IMR-90 (cell line): ENCODE measurements around the gene GTPBP3. TPM values are rescaled to one million over a fixed set of nuclear protein-coding genes. Genes with fewer than 3 reads are reported as not detected.

Experiments used
- ATAC-seq: fragments of 200-7000 bp; cut with Tn5 transposase; 2 replicates; pipeline ENCODE4 v1.9.1; 2020; ENCODE audit warnings: low read depth, mild to moderate bottlenecking, moderate library complexity
- BruUV-seq: library from RNA; stranded (reverse); fragments of 400-500 nt; replicated peaks from 2 replicates; lab custom pipeline; 2021; lab: Mats Ljungman, UMichigan
- CTCF ChIA-PET: fragments of 300-600 bp; formaldehyde crosslinking; extraction: SDS; loops from one replicate; lab custom pipeline; 2021; ENCODE audit warnings: antibody characterized with exemption; lab: Yijun Ruan, JAX
- POLR2A ChIA-PET: fragments of 300-600 bp; sonication (Branson Sonifier 250); formaldehyde crosslinking; loops from one replicate; lab custom pipeline; 2022; ENCODE audit warnings: antibody characterized with exemption; ENCODE audit not compliant: unreplicated experiment; lab: Charles Lee
- DNase-seq: peaks from one replicate; pipeline ENCODE4 v3.0.0; 2013
- H2AFZ ChIP-seq: replicated peaks from 2 replicates; pipeline ENCODE3; 2013; ENCODE audit warnings: low read length, mild to moderate bottlenecking; ENCODE audit not compliant: poor library complexity
- H2AK5ac ChIP-seq: 2 replicates; pipeline ENCODE4 v1.6.1; 2013; ENCODE audit warnings: low read depth, low read length, inconsistent platforms
- H2AK9ac ChIP-seq: replicated peaks from 2 replicates; pipeline ENCODE3; 2013; ENCODE audit warnings: mild to moderate bottlenecking, low read depth, low read length, moderate library complexity; ENCODE audit not compliant: poor library complexity
- H2BK120ac ChIP-seq: 2 replicates; pipeline ENCODE4 v1.6.1; 2013; ENCODE audit warnings: low read depth, low read length, inconsistent platforms
- H2BK15ac ChIP-seq: 3 replicates; pipeline ENCODE4 v1.6.1; 2013; ENCODE audit warnings: low read depth, low read length, inconsistent platforms
- H2BK20ac ChIP-seq: 2 replicates; pipeline ENCODE4 v1.6.1; 2013; ENCODE audit warnings: low read depth, mild to moderate bottlenecking, inconsistent platforms, low read length, moderate library complexity
- H2BK5ac ChIP-seq: 2 replicates; pipeline ENCODE4 v1.6.1; 2013; ENCODE audit warnings: mild to moderate bottlenecking, low read depth, low read length, inconsistent platforms; ENCODE audit not compliant: poor library complexity, severe bottlenecking
- H3K14ac ChIP-seq: replicated peaks from 2 replicates; pipeline ENCODE4 v1.6.1; 2013; ENCODE audit warnings: low read depth, low read length, inconsistent platforms
- H3K18ac ChIP-seq: 2 replicates; pipeline ENCODE4 v1.6.1; 2013; ENCODE audit warnings: low read depth, low read length, control low read depth
- H3K23ac ChIP-seq: 2 replicates; pipeline ENCODE4 v1.6.1; 2013; ENCODE audit warnings: low read depth, low read length, inconsistent platforms
- H3K27ac ChIP-seq: 2 replicates; pipeline ENCODE4 v1.5.1; 2013; ENCODE audit warnings: mild to moderate bottlenecking, control low read depth, low read length; ENCODE audit not compliant: insufficient read depth
- H3K27me3 ChIP-seq: 2 replicates; pipeline ENCODE4 v1.6.1; 2013; ENCODE audit warnings: low read length; ENCODE audit not compliant: control insufficient read depth, insufficient read depth
- H3K36me3 ChIP-seq: 2 replicates; pipeline ENCODE4 v1.6.1; 2013; ENCODE audit warnings: low read length, mixed read lengths; ENCODE audit not compliant: control insufficient read depth, insufficient read depth
- H3K4ac ChIP-seq: 2 replicates; pipeline ENCODE4 v1.6.1; 2013; ENCODE audit warnings: low read depth, low read length, inconsistent platforms
- H3K4me1 ChIP-seq: 2 replicates; pipeline ENCODE4 v1.6.1; 2013; ENCODE audit warnings: low read length, mixed read lengths; ENCODE audit not compliant: control insufficient read depth, insufficient read depth
- H3K4me2 ChIP-seq: 2 replicates; pipeline ENCODE4 v1.6.1; 2013; ENCODE audit warnings: low read depth, mild to moderate bottlenecking, control low read depth, low read length, moderate library complexity
- H3K4me3 ChIP-seq: 2 replicates; pipeline ENCODE4 v1.5.1; 2013; ENCODE audit warnings: low read depth, mild to moderate bottlenecking, control low read depth, low read length, moderate library complexity; ENCODE audit not compliant: insufficient read depth
- H3K56ac ChIP-seq: 2 replicates; pipeline ENCODE4 v1.6.1; 2013; ENCODE audit warnings: low read length, inconsistent platforms; ENCODE audit not compliant: insufficient read depth; ENCODE audit errors: extremely low read depth
- H3K79me1 ChIP-seq, 2 experiments: 2 replicates each; pipeline ENCODE4 v1.6.1; 2013; ENCODE audit warnings: low read length in 2 of 2, inconsistent platforms in 1 of 2, low read depth in 1 of 2
- H3K9ac ChIP-seq: 2 replicates; pipeline ENCODE4 v1.6.1; 2013; ENCODE audit warnings: low read depth, low read length, control low read depth
- H3K9me1 ChIP-seq: 2 replicates; pipeline ENCODE4 v1.6.1; 2013; ENCODE audit warnings: low read length, inconsistent platforms; ENCODE audit not compliant: insufficient read depth
- H3K9me3 ChIP-seq: 2 replicates; pipeline ENCODE4 v1.6.1; 2013; ENCODE audit warnings: low read length; ENCODE audit not compliant: control insufficient read depth, insufficient read depth
- H4K20me1 ChIP-seq: 2 replicates; pipeline ENCODE4 v1.6.1; 2013; ENCODE audit warnings: low read length, inconsistent platforms; ENCODE audit not compliant: insufficient read depth
- H4K5ac ChIP-seq: 2 replicates; pipeline ENCODE4 v1.6.1; 2013; ENCODE audit warnings: mild to moderate bottlenecking, low read depth, low read length, control low read depth
- H4K8ac ChIP-seq, 2 experiments: 2 replicates each; pipeline ENCODE4 v1.6.1; 2013; ENCODE audit warnings: low read depth in 2 of 2, low read length in 2 of 2, control low read depth in 1 of 2, inconsistent platforms in 1 of 2
- H4K91ac ChIP-seq: 2 replicates; pipeline ENCODE4 v1.6.1; 2013; ENCODE audit warnings: low read depth, low read length, inconsistent platforms; ENCODE audit not compliant: insufficient read depth
- BHLHE40 ChIP-seq: fragments of 150-350 bp; IDR thresholded peaks from 2 replicates; pipeline ENCODE4 v1.6.1; 2016; ENCODE audit warnings: mild to moderate bottlenecking, low read depth, low read length
- CHD1 ChIP-seq: IDR thresholded peaks from 2 replicates; pipeline ENCODE4 v1.6.1; 2012; ENCODE audit warnings: low read depth, low read length, improper control_type of control experiment
- MAFK ChIP-seq: IDR thresholded peaks from 2 replicates; pipeline ENCODE4 v1.6.1; 2012; ENCODE audit warnings: low read depth, low read length, improper control_type of control experiment
- MXI1 ChIP-seq: IDR thresholded peaks from 2 replicates; pipeline ENCODE4 v1.6.1; 2012; ENCODE audit warnings: low read depth, mild to moderate bottlenecking, low read length, moderate library complexity, borderline replicate concordance
- POLR2A ChIP-seq: IDR thresholded peaks from 2 replicates; pipeline ENCODE4 v1.6.1; 2012; ENCODE audit warnings: mild to moderate bottlenecking, low read depth, low read length
- RFX5 ChIP-seq: IDR thresholded peaks from 2 replicates; pipeline ENCODE4 v1.8.0; 2012; ENCODE audit warnings: low read depth, mild to moderate bottlenecking, low read length, moderate library complexity
- SMC3 ChIP-seq: fragments of 150-350 bp; IDR thresholded peaks from 2 replicates; pipeline ENCODE4 v1.6.1; 2016; ENCODE audit warnings: low read depth, mild to moderate bottlenecking, antibody characterized with exemption, low read length, moderate library complexity
- WGBS, 2 experiments: methylation state at CpG; one replicate each; pipeline versions ENCODE4 v1.1.5 to v1.1.7; 2013; ENCODE audit warnings: missing lambda C conversion rate in 2 of 2; ENCODE audit not compliant: insufficient read length in 1 of 2; ENCODE audit errors: extremely low coverage in 2 of 2; 5-methylcytosine and 5-hydroxymethylcytosine counted together
- dilution Hi-C: fragments of 300-500 bp; cut with HindIII; formaldehyde crosslinking; loops from one replicate; pipeline ENCODE4 v1.14.3; 2018; ENCODE audit warnings: low sequenced_read_pairs; ENCODE audit not compliant: unreplicated experiment
- in situ Hi-C: fragments of 300-500 bp; cut with MboI; formaldehyde crosslinking; loops from 3 replicates; pipeline ENCODE4 v1.14.3; 2019; ENCODE audit warnings: low sequenced_read_pairs, inconsistent platforms, mixed read lengths
- intact Hi-C: fragments of 100-400 bp; cut with micrococcal nuclease; formaldehyde crosslinking; loops from 2 replicates; pipeline ENCODE4 v1.10.0; 2022
- polyA plus RNA-seq, 3 experiments: library from polyadenylated mRNA; depleted of rRNA; stranded (reverse); fragments of >200 nt; gene quantifications; 2 replicates each; pipeline ENCODE4 v1.2.3, GENCODE V29; 2012; ENCODE audit warnings: low replicate concordance in 1 of 3
- total RNA-seq: library from RNA; depleted of rRNA; stranded (reverse); fragments of >200 nt; gene quantifications from 2 replicates; pipeline ENCODE4 v1.2.3, GENCODE V29; 2012
- TF ChIP-seq, protein P1 (sequence below): conservative IDR thresholded peaks from 2 replicates; pipeline ENCODE4 v1.5.1; 2012; ENCODE audit warnings: mild to moderate bottlenecking, low read depth, low read length, improper control_type of control experiment

Gene GTPBP3
- total and polyA plus RNA-seq, 2 of the 4 experiments (the other 2 are of a cell fraction): 4.3 to 15.1 TPM

- Histone ChIP-seq H2AK9ac (no peak overlapping the region), H2BK5ac (no peak overlapping the region), H3K79me1 (peaks cover 0 to 24% of the 10 kb centered on the region in 2 experiments; a peak in 3 of 4 replicates), H3K4me1 (no peaks in the 10 kb centered on the region), H3K14ac (no peak overlapping the region), H2BK20ac (no peak overlapping the region), H3K27me3 (no peaks in the 10 kb centered on the region), H2BK120ac (no peak overlapping the region), H3K36me3 (peaks cover 13% of the 10 kb centered on the region), H4K8ac (no peak overlapping the region), H2BK15ac (no peak overlapping the region), H3K9ac (no peak overlapping the region), H3K18ac (no peak overlapping the region), H3K4me2 (no peak overlapping the region), H2AFZ (no peak overlapping the region), H3K9me1 (peaks cover 4% of the 10 kb centered on the region), H3K4me3 (no peak overlapping the region), H3K4ac (no peak overlapping the region), H4K91ac (no peak overlapping the region), H2AK5ac (no peak overlapping the region), H3K9me3 (peaks cover 4% of the 10 kb centered on the region), H3K23ac (no peak overlapping the region), H3K56ac (no peak overlapping the region), H4K20me1 (0 out of 2 replicates have a peak, but pooled peaks cover 3% of the 10 kb centered on the region), H3K27ac (no peak overlapping the region), H4K5ac (no peak overlapping the region)
- no TSS peak for BruUV-seq
- CTCF ChIA-PET: no interaction called here
- dilution Hi-C loops: no loop called here
- peak; percentile 36 for DNase-seq
- no peak for ATAC-seq
- 65% methylated on average over 2 of the region's 4 CpGs; no CpG with 5 or more reads in 1 of the 2 experiments for WGBS, 2 experiments
- intact Hi-C loops: no loop called here
- TF ChIP-seq BHLHE40 (no peak), MXI1 (no peak), RFX5 (no peak), CHD1 (no peak), SMC3 (0 out of 2 replicates have a peak, but pooled peaks have one; percentile 8), POLR2A (no peak), MAFK (no peak)
- TF ChIP-seq, protein P1, sequence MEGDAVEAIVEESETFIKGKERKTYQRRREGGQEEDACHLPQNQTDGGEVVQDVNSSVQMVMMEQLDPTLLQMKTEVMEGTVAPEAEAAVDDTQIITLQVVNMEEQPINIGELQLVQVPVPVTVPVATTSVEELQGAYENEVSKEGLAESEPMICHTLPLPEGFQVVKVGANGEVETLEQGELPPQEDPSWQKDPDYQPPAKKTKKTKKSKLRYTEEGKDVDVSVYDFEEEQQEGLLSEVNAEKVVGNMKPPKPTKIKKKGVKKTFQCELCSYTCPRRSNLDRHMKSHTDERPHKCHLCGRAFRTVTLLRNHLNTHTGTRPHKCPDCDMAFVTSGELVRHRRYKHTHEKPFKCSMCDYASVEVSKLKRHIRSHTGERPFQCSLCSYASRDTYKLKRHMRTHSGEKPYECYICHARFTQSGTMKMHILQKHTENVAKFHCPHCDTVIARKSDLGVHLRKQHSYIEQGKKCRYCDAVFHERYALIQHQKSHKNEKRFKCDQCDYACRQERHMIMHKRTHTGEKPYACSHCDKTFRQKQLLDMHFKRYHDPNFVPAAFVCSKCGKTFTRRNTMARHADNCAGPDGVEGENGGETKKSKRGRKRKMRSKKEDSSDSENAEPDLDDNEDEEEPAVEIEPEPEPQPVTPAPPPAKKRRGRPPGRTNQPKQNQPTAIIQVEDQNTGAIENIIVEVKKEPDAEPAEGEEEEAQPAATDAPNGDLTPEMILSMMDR: peak; percentile 26
- POLR2A ChIA-PET: no interaction called here
- in situ Hi-C loops: no loop called here
Measured at GRCh38 chr19:17296273-17296672, 41.1 kb upstream of the GTPBP3 start.
